HCT116 (cell line): ENCODE measurements around the gene LRIG1. TPM values are rescaled to one million over a fixed set of nuclear protein-coding genes. Genes with fewer than 3 reads are reported as not detected.

ENCODE experiments used
- ATAC-seq: fragments of 200-7000 bp; cut with Tn5 transposase; 2 replicates; pipeline ENCODE4 v1.9.1; 2020; ENCODE audit warnings: mild to moderate bottlenecking, moderate library complexity
- BruUV-seq: library from RNA; stranded (reverse); fragments of 400-500 nt; replicated peaks from 2 replicates; lab custom pipeline; 2021; lab: Mats Ljungman, UMichigan
- CTCF ChIA-PET: fragments of 300-600 bp; sonication (Branson Sonifier 250); formaldehyde crosslinking; loops from one replicate; lab custom pipeline; 2021; ENCODE audit warnings: antibody characterized with exemption; lab: Charles Lee
- POLR2A ChIA-PET: fragments of 300-600, 350-600 bp; sonication (Branson Sonifier 250); formaldehyde crosslinking; loops from one replicate; lab custom pipeline; 2021; ENCODE audit warnings: antibody characterized with exemption; lab: Charles Lee
- RAD21 ChIA-PET, 2 experiments: fragments of 300-600 bp; sonication (Branson Sonifier 250); formaldehyde crosslinking; loops; one replicate each; lab custom pipeline; 2023; ENCODE audit warnings: low total read pairs in 2 of 2; ENCODE audit not compliant: uncharacterized antibody in 2 of 2, unreplicated experiment in 2 of 2, low non-redundant PET in 1 of 2; lab: Charles Lee
- DNase-seq: peaks from one replicate; pipeline ENCODE4 v3.0.0-alpha.2; 2010; ENCODE audit warnings: low read depth, low spot score
- H2AFZ ChIP-seq: fragments of 200-600 bp; shearing (Covaris generic), sonication (generic); 2 replicates; pipeline ENCODE4 v1.6.1; 2017; ENCODE audit warnings: low read depth, mixed run types, mixed read lengths, antibody characterized with exemption, low read length; ENCODE audit not compliant: poor library complexity, severe bottlenecking
- H3K27ac ChIP-seq: 2 replicates; pipeline ENCODE4 v1.5.1; 2012; ENCODE audit warnings: low read depth, low read length
- H3K27me3 ChIP-seq: fragments of 200-600 bp; sonication (generic); 2 replicates; pipeline ENCODE4 v1.6.1; 2016; ENCODE audit warnings: mixed run types, low read length, mixed read lengths; ENCODE audit not compliant: insufficient read depth
- H3K36me3 ChIP-seq, 2 experiments: fragments of 200-500 bp in 1 of 2; fragments of 200-600 bp in 1 of 2; sonication (Bioruptor generic) in 1 of 2; sonication (generic) in 1 of 2; 2 replicates each; pipeline versions ENCODE4 v1.5.1 to v1.6.1; 2014 to 2016; ENCODE audit warnings: low read length in 2 of 2, inconsistent platforms in 1 of 2, mixed read lengths in 1 of 2, mixed run types in 1 of 2; ENCODE audit not compliant: insufficient read depth in 2 of 2, control insufficient read depth in 1 of 2
- H3K4me1 ChIP-seq, 2 experiments: fragments of 200-600 bp in 1 of 2; sonication (generic) in 1 of 2; 2 replicates each; pipeline versions ENCODE4 v1.5.1 to v1.6.1; 2012 to 2017; ENCODE audit warnings: low read length in 2 of 2, inconsistent platforms in 1 of 2, mild to moderate bottlenecking in 1 of 2, mixed read lengths in 1 of 2, mixed run types in 1 of 2, moderate library complexity in 1 of 2; ENCODE audit not compliant: insufficient read depth in 2 of 2, control insufficient read depth in 1 of 2
- H3K4me2 ChIP-seq: fragments of 200-600 bp; sonication (generic); 2 replicates; pipeline ENCODE4 v1.6.1; 2017; ENCODE audit warnings: mixed run types, low read length, mixed read lengths
- H3K4me3 ChIP-seq, 2 experiments: fragments of 200-600 bp in 1 of 2; sonication (generic) in 1 of 2; replicated peaks in 1 of 2; 2 replicates each; pipeline ENCODE4 v1.5.1; 2011 to 2016; ENCODE audit warnings: low read length in 2 of 2, control low read depth in 1 of 2, low read depth in 1 of 2, mild to moderate bottlenecking in 1 of 2, mixed read lengths in 1 of 2, mixed run types in 1 of 2
- H3K79me2 ChIP-seq: fragments of 200-600 bp; sonication (generic); 2 replicates; pipeline ENCODE4 v1.6.1; 2017; ENCODE audit warnings: mild to moderate bottlenecking, mixed run types, low read length, moderate library complexity, mixed read lengths; ENCODE audit not compliant: insufficient read depth
- H3K9ac ChIP-seq: fragments of 200-600 bp; sonication (generic); 2 replicates; pipeline ENCODE4 v1.6.1; 2016; ENCODE audit warnings: low read length, mixed read lengths
- H3K9me2 ChIP-seq: fragments of 200-600 bp; sonication (generic), shearing (Covaris generic); 2 replicates; pipeline ENCODE4 v1.6.1; 2017; ENCODE audit warnings: mixed run types, mild to moderate bottlenecking, moderate library complexity; ENCODE audit not compliant: insufficient read depth
- H3K9me3 ChIP-seq, 2 experiments: fragments of 200-500 bp in 1 of 2; fragments of 200-600 bp in 1 of 2; sonication (Bioruptor generic) in 1 of 2; sonication (generic) in 1 of 2; 2 replicates each; pipeline ENCODE4 v1.6.1; 2014 to 2017; ENCODE audit warnings: low read length in 2 of 2, mixed read lengths in 2 of 2, inconsistent platforms in 1 of 2, low read depth in 1 of 2, mild to moderate bottlenecking in 1 of 2, mixed run types in 1 of 2, moderate library complexity in 1 of 2; ENCODE audit not compliant: control insufficient read depth in 1 of 2, insufficient read depth in 1 of 2
- H4K20me1 ChIP-seq: fragments of 200-600 bp; sonication (generic), shearing (Covaris generic); 2 replicates; pipeline ENCODE4 v1.6.1; 2017; ENCODE audit warnings: mixed run types, mild to moderate bottlenecking, moderate library complexity; ENCODE audit not compliant: insufficient read depth
- CBX3 ChIP-seq: IDR thresholded peaks from 2 replicates; pipeline ENCODE4 v1.6.1; 2012; ENCODE audit warnings: low read depth
- CEBPB ChIP-seq: IDR thresholded peaks from 2 replicates; pipeline ENCODE4 v1.6.1; 2012; ENCODE audit warnings: low read depth
- EGR1 ChIP-seq: IDR thresholded peaks from 2 replicates; pipeline ENCODE4 v1.6.1; 2012; ENCODE audit warnings: low read depth
- ELF1 ChIP-seq: IDR thresholded peaks from 2 replicates; pipeline ENCODE4 v1.6.1; 2012; ENCODE audit warnings: low read depth, borderline replicate concordance
- EZH2 ChIP-seq: fragments of 200-600 bp; sonication (generic); IDR thresholded peaks from 2 replicates; pipeline ENCODE4 v1.6.1; 2017; ENCODE audit warnings: antibody characterized with exemption, mixed run types
- EZH2phosphoT487 ChIP-seq: fragments of 200-600 bp; IDR thresholded peaks from 2 replicates; pipeline ENCODE4 v1.6.1; 2018; ENCODE audit warnings: antibody characterized with exemption, borderline replicate concordance
- POLR2A ChIP-seq: IDR thresholded peaks from 2 replicates; pipeline ENCODE4 v1.7.0; 2011; ENCODE audit warnings: borderline replicate concordance; ENCODE audit not compliant: insufficient read depth, insufficient read length; ENCODE audit errors: extremely low read depth
- POLR2AphosphoS5 ChIP-seq: IDR thresholded peaks from 2 replicates; pipeline ENCODE4 v1.6.1; 2011; ENCODE audit warnings: mild to moderate bottlenecking, low read depth, low read length, moderate library complexity
- RAD21 ChIP-seq: IDR thresholded peaks from 2 replicates; pipeline ENCODE4 v1.6.1; 2012; ENCODE audit warnings: low read depth, mild to moderate bottlenecking
- REST ChIP-seq: IDR thresholded peaks from 2 replicates; pipeline ENCODE4 v1.6.1; 2012; ENCODE audit warnings: low read depth
- SP1 ChIP-seq: IDR thresholded peaks from 2 replicates; pipeline ENCODE4 v1.6.1; 2012; ENCODE audit warnings: low read depth
- SRF ChIP-seq: IDR thresholded peaks from 2 replicates; pipeline ENCODE4 v1.6.1; 2012; ENCODE audit warnings: low read depth
- TCF7L2 ChIP-seq: IDR thresholded peaks from 2 replicates; pipeline ENCODE4 v1.7.0; 2011; ENCODE audit warnings: borderline replicate concordance, inconsistent platforms; ENCODE audit not compliant: insufficient read depth, insufficient read length; ENCODE audit errors: extremely low read depth
- ZBTB33 ChIP-seq: IDR thresholded peaks from 2 replicates; pipeline ENCODE4 v1.6.1; 2011; ENCODE audit warnings: mild to moderate bottlenecking, low read length, moderate library complexity; ENCODE audit not compliant: insufficient replicate concordance; ENCODE audit errors: extremely low read depth
- ZFX ChIP-seq: fragments of 450-650 bp; IDR thresholded peaks from 2 replicates; pipeline ENCODE4 v1.6.1; 2017
- ZNF274 ChIP-seq: fragments of 200-500 bp; sonication (Bioruptor generic); IDR thresholded peaks from 2 replicates; pipeline ENCODE4 v1.6.1; 2014; ENCODE audit warnings: mild to moderate bottlenecking, low read depth, low read length, inconsistent platforms
- intact Hi-C: fragments of 100-400 bp; cut with micrococcal nuclease; formaldehyde crosslinking; loops from 2 replicates; pipeline ENCODE4 v1.10.0; 2022
- total RNA-seq: library from RNA; stranded (reverse); gene quantifications from one replicate; pipeline ENCODE4 v1.2.1, GENCODE V29; 2021; ENCODE audit not compliant: unreplicated experiment

Gene LRIG1
- total RNA-seq, 1 experiment from 2014 or later = 3.1 TPM

- ChIA-PET RAD21 (no interaction called here), POLR2A (no interaction called here), CTCF (no interaction called here)
- intact Hi-C loops = no loop called here
- Histone ChIP-seq H3K79me2 (no peaks in the 10 kb centered on the region), H3K36me3 (no peaks in the 10 kb centered on the region), H2AFZ (no peak overlapping the region), H3K4me3 (no peak overlapping the region), H3K27me3 (peaks cover 29% of the 10 kb centered on the region), H3K27ac (no peak overlapping the region), H3K9me2 (no peaks in the 10 kb centered on the region), H3K9ac (no peak overlapping the region), H3K9me3 (no peaks in the 10 kb centered on the region), H3K4me2 (no peak overlapping the region), H3K4me1 (no peaks in the 10 kb centered on the region), H4K20me1 (no peaks in the 10 kb centered on the region)
- no TSS peak for BruUV-seq
- TF ChIP-seq CBX3 (no peak), ZFX (no peak), REST (no peak), ZNF274 (no peak), EGR1 (no peak), RAD21 (no peak), EZH2 (no peak), POLR2A (no peak), SP1 (no peak), ZBTB33 (no peak), SRF (no peak), POLR2AphosphoS5 (no peak), EZH2phosphoT487 (no peak), ELF1 (no peak), TCF7L2 (no peak), CEBPB (no peak)
- no peak for DNase-seq
- no peak for ATAC-seq
These were observed 10.6 kb downstream of the LRIG1 start for GRCh38 chr3:66490214-66490613.
